Liver (tissue), 9 donors: ENCODE measurements around the gene ADRA2B. TPM values are rescaled to one million over a fixed set of nuclear protein-coding genes. Genes with fewer than 3 reads are reported as not detected.

Source experiments
- DNase-seq: peaks from one replicate; pipeline ENCODE4 v3.0.0-alpha.2; 2017; ENCODE audit warnings: low spot score
- H3K27ac ChIP-seq, 2 donors: one replicate each; pipeline ENCODE4 v1.7.0; 2013; ENCODE audit warnings: inconsistent platforms in 2 of 2, low read length in 2 of 2, control low read depth in 1 of 2, low read depth in 1 of 2, mild to moderate bottlenecking in 1 of 2
- H3K27me3 ChIP-seq, 4 donors: one replicate each; pipeline versions ENCODE4 v1.6.1 to v1.7.0; 2013; ENCODE audit warnings: low read length in 3 of 4, inconsistent platforms in 1 of 4, mild to moderate bottlenecking in 1 of 4, moderate library complexity in 1 of 4; ENCODE audit not compliant: control insufficient read depth in 4 of 4, insufficient read depth in 4 of 4
- H3K36me3 ChIP-seq, 4 donors: one replicate each; pipeline versions ENCODE4 v1.6.1 to v1.7.0; 2013; ENCODE audit warnings: low read length in 3 of 4, mild to moderate bottlenecking in 3 of 4, low read depth in 1 of 4, moderate library complexity in 1 of 4; ENCODE audit not compliant: control insufficient read depth in 4 of 4, insufficient read depth in 3 of 4
- H3K4me1 ChIP-seq, 4 donors: one replicate each; pipeline versions ENCODE4 v1.6.1 to v1.7.0; 2013; ENCODE audit warnings: low read length in 3 of 4, mild to moderate bottlenecking in 3 of 4, moderate library complexity in 1 of 4; ENCODE audit not compliant: control insufficient read depth in 4 of 4, insufficient read depth in 4 of 4
- H3K4me3 ChIP-seq, 3 donors: one replicate each; pipeline versions ENCODE4 v1.6.1 to v1.7.0; 2013; ENCODE audit warnings: low read length in 3 of 3, control low read depth in 1 of 3, low read depth in 1 of 3, mild to moderate bottlenecking in 1 of 3
- H3K9ac ChIP-seq, 2 donors: one replicate each; pipeline ENCODE4 v1.7.0; 2013; ENCODE audit warnings: low read length in 2 of 2, mild to moderate bottlenecking in 2 of 2, moderate library complexity in 2 of 2, control low read depth in 1 of 2, low read depth in 1 of 2
- H3K9me3 ChIP-seq, 4 donors: one replicate each; pipeline versions ENCODE4 v1.6.1 to v1.7.0; 2013; ENCODE audit warnings: low read length in 3 of 4; ENCODE audit not compliant: control insufficient read depth in 4 of 4
- EGR1 ChIP-seq, 2 donors: IDR thresholded peaks; 2 replicates each; pipeline ENCODE4 v1.6.1; 2016 to 2018; ENCODE audit warnings: antibody characterized with exemption in 2 of 2, low read depth in 2 of 2
- FOXA1 ChIP-seq: IDR thresholded peaks from 2 replicates; pipeline ENCODE4 v1.6.1; 2016; ENCODE audit warnings: antibody characterized with exemption
- FOXA2 ChIP-seq: IDR thresholded peaks from 2 replicates; pipeline ENCODE4 v1.6.1; 2016; ENCODE audit warnings: antibody characterized with exemption
- GABPA ChIP-seq, 2 donors: IDR thresholded peaks in 1 of 2; conservative IDR thresholded peaks in 1 of 2; 2 replicates each; pipeline ENCODE4 v1.6.1; 2016; ENCODE audit warnings: antibody characterized with exemption in 2 of 2, mild to moderate bottlenecking in 1 of 2, moderate library complexity in 1 of 2
- HNF4A ChIP-seq, 2 donors: conservative IDR thresholded peaks; 2 replicates each; pipeline ENCODE4 v1.6.1; 2016; ENCODE audit warnings: antibody characterized with exemption in 2 of 2, mild to moderate bottlenecking in 2 of 2
- HNF4G ChIP-seq: IDR thresholded peaks from 2 replicates; pipeline ENCODE4 v1.6.1; 2016; ENCODE audit warnings: antibody characterized with exemption
- JUND ChIP-seq, 2 donors: IDR thresholded peaks; 2 replicates each; pipeline ENCODE4 v1.6.1; 2016; ENCODE audit warnings: antibody characterized with exemption in 2 of 2
- NR2F2 ChIP-seq: IDR thresholded peaks from 2 replicates; pipeline ENCODE4 v1.6.1; 2016; ENCODE audit warnings: antibody characterized with exemption
- RAD21 ChIP-seq, 2 donors: IDR thresholded peaks; 2 replicates each; pipeline ENCODE4 v1.6.1; 2016; ENCODE audit warnings: antibody characterized with exemption in 2 of 2, mild to moderate bottlenecking in 2 of 2
- RXRA ChIP-seq, 2 donors: IDR thresholded peaks; 2 replicates each; pipeline ENCODE4 v1.6.1; 2017 to 2018; ENCODE audit warnings: antibody characterized with exemption in 2 of 2, mild to moderate bottlenecking in 1 of 2
- SP1 ChIP-seq: IDR thresholded peaks from 2 replicates; pipeline ENCODE4 v1.6.1; 2018; ENCODE audit warnings: antibody characterized with exemption, mild to moderate bottlenecking
- TAF1 ChIP-seq: conservative IDR thresholded peaks from 2 replicates; pipeline ENCODE4 v1.6.1; 2016; ENCODE audit warnings: antibody characterized with exemption, mild to moderate bottlenecking
- YY1 ChIP-seq: IDR thresholded peaks from 2 replicates; pipeline ENCODE4 v1.6.1; 2016; ENCODE audit warnings: antibody characterized with exemption, mild to moderate bottlenecking
- WGBS: extraction: QIAGEN DNeasy Blood & Tissue Kit; methylation state at CpG from one replicate; pipeline ENCODE4 v1.1.7; 2013; 5-methylcytosine and 5-hydroxymethylcytosine counted together
- polyA plus RNA-seq, 2 donors: library from polyadenylated mRNA; stranded (reverse) in 1 of 2; unstranded in 1 of 2; fragments of 200-250 nt in 1 of 2; fragments of >200 nt in 1 of 2; fragmentation: Nextera tagmentation in 1 of 2; extraction: Ambion mirVana in 1 of 2; gene quantifications; one replicate each; pipeline versions ENCODE4 v1.2.1 to v1.2.3, GENCODE V29; 2013 to 2015
- total RNA-seq, 2 donors: library from RNA; depleted of rRNA; stranded (reverse); fragments of >200 nt; gene quantifications; one replicate each; pipeline ENCODE4 v1.2.3, GENCODE V29; 2014
- TF ChIP-seq, protein P1 (sequence below): IDR thresholded peaks from 2 replicates; pipeline ENCODE4 v1.6.1; 2016; ENCODE audit warnings: antibody characterized with exemption
- TF ChIP-seq, protein P2 (sequence below): fragments of 150-350 bp; IDR thresholded peaks from 2 replicates; pipeline ENCODE4 v1.5.1; 2017; ENCODE audit warnings: improper control_type of control experiment, low read depth, low read length; ENCODE audit not compliant: missing input control
- TF ChIP-seq, protein P3 (sequence below): IDR thresholded peaks from 2 replicates; pipeline ENCODE4 v1.6.1; 2016; ENCODE audit warnings: antibody characterized with exemption
- TF ChIP-seq, protein P4 (sequence below): IDR thresholded peaks from 2 replicates; pipeline ENCODE4 v1.6.1; 2016; ENCODE audit warnings: antibody characterized with exemption, mild to moderate bottlenecking
- TF ChIP-seq, protein P5 (sequence below): IDR thresholded peaks from 2 replicates; pipeline ENCODE4 v1.6.1; 2016; ENCODE audit warnings: antibody characterized with exemption
- donor health status: healthy.
- donor health status: healthy.
- donor health status: healthy.
- donor health status: healthy.
- donor health status: healthy.

Gene ADRA2B
- total and polyA plus RNA-seq, 4 donors: 1.3 to 8.6 (median 3.0) TPM

DNA sequence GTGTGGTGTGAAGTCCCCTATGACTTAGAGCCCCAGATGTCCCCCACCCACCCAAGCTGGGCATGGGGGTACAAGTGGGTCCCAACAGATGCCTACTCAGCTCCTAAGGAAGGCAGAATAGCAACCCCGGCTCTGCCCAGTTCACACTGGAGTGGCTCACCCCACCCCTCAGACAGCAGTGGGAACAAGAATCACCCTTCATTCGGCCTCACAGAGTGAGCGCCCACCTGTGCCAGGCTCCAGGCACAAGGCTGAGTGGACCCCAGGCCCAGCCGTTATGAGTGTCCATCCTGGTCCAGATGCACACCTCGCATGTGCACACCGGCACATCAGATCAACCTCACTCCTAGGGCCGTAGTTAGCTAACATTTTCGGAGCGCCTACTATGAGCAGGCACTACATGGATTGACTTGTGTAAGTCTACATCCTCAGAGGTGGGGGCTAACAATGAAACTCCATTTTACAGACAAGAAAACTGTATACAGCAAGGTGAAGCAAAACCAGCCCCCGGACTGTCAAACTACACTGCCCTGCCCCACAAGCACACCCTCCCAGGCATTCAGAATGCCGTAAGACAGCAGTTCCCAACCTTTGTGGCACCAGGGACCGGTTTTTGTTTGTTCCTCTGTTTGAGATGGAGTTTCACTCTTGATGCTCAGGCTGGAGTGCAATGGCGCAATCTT, 24.7 kb upstream of the ADRA2B start:
- no peak for DNase-seq
- H3K4me3 ChIP-seq: no peak overlapping the region
- H3K4me1 ChIP-seq: peaks cover 0 to 8% (median 5%) of the 10 kb centered on the region in 4 donors
- H3K36me3 ChIP-seq: no peaks in the 10 kb centered on the region
- TF ChIP-seq, protein P1, sequence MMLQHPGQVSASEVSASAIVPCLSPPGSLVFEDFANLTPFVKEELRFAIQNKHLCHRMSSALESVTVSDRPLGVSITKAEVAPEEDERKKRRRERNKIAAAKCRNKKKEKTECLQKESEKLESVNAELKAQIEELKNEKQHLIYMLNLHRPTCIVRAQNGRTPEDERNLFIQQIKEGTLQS: no peak
- no peak for TF ChIP-seq RAD21 (IDR thresholded peaks at IDR 0.05)
- TF ChIP-seq, protein P2, sequence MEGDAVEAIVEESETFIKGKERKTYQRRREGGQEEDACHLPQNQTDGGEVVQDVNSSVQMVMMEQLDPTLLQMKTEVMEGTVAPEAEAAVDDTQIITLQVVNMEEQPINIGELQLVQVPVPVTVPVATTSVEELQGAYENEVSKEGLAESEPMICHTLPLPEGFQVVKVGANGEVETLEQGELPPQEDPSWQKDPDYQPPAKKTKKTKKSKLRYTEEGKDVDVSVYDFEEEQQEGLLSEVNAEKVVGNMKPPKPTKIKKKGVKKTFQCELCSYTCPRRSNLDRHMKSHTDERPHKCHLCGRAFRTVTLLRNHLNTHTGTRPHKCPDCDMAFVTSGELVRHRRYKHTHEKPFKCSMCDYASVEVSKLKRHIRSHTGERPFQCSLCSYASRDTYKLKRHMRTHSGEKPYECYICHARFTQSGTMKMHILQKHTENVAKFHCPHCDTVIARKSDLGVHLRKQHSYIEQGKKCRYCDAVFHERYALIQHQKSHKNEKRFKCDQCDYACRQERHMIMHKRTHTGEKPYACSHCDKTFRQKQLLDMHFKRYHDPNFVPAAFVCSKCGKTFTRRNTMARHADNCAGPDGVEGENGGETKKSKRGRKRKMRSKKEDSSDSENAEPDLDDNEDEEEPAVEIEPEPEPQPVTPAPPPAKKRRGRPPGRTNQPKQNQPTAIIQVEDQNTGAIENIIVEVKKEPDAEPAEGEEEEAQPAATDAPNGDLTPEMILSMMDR: no peak
- TF ChIP-seq FOXA2: no peak
- TF ChIP-seq YY1: no peak
- no peak for TF ChIP-seq SP1
- H3K9ac ChIP-seq: no peak overlapping the region
- no peaks in the 10 kb centered on the region for H3K9me3 ChIP-seq
- 87% methylated on average over 13 of the region's 13 CpGs for WGBS
- no peak overlapping the region for H3K27ac ChIP-seq
- H3K27me3 ChIP-seq: no peaks in the 10 kb centered on the region

DNA sequence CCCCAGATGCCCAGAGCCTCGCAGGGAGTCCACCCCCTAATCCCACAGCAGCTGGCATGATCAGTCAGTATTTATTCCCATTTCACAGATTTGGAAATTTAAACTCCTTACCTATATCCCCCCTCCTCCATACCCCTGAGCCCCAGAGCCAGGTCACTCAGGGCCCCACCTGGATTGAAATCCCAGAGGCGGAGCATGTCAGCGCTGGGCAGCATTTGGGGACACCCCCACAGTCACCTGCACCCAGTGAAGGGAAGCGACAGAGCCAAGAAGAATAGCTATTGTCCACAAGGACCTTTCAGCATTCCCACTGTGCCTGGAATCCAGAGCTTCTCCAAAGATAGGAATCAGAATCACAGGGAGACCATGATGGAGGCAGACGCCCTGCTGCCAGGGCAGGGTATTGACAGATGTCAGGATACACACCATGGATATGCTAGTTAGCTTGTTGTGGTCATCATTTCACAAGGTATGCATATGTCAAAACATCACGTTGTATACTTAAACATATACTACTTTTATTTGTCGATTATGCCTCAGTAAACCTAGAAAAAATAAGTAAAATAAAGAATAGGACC, 22.9 kb upstream of the ADRA2B start:
- TF ChIP-seq GABPA (IDR thresholded peaks at IDR 0.05 in 1 of 2, conservative IDR thresholded peaks at IDR 0.05 in 1 of 2) (no peak), YY1 (no peak), EGR1 (IDR thresholded peaks at IDR 0.05; ENCODE audit: low read depth in 2 of 2) (no peak), SP1 (no peak), HNF4G (no peak), FOXA2 (no peak), NR2F2 (no peak), RXRA (IDR thresholded peaks at IDR 0.05) (no peak), RAD21 (IDR thresholded peaks at IDR 0.05) (no peak), JUND (IDR thresholded peaks at IDR 0.05) (no peak), FOXA1 (no peak), HNF4A (conservative IDR thresholded peaks at IDR 0.05) (no peak), TAF1 (no peak)
- TF ChIP-seq, protein P3, sequence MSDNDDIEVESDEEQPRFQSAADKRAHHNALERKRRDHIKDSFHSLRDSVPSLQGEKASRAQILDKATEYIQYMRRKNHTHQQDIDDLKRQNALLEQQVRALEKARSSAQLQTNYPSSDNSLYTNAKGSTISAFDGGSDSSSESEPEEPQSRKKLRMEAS: no peak
- TF ChIP-seq, protein P4, sequence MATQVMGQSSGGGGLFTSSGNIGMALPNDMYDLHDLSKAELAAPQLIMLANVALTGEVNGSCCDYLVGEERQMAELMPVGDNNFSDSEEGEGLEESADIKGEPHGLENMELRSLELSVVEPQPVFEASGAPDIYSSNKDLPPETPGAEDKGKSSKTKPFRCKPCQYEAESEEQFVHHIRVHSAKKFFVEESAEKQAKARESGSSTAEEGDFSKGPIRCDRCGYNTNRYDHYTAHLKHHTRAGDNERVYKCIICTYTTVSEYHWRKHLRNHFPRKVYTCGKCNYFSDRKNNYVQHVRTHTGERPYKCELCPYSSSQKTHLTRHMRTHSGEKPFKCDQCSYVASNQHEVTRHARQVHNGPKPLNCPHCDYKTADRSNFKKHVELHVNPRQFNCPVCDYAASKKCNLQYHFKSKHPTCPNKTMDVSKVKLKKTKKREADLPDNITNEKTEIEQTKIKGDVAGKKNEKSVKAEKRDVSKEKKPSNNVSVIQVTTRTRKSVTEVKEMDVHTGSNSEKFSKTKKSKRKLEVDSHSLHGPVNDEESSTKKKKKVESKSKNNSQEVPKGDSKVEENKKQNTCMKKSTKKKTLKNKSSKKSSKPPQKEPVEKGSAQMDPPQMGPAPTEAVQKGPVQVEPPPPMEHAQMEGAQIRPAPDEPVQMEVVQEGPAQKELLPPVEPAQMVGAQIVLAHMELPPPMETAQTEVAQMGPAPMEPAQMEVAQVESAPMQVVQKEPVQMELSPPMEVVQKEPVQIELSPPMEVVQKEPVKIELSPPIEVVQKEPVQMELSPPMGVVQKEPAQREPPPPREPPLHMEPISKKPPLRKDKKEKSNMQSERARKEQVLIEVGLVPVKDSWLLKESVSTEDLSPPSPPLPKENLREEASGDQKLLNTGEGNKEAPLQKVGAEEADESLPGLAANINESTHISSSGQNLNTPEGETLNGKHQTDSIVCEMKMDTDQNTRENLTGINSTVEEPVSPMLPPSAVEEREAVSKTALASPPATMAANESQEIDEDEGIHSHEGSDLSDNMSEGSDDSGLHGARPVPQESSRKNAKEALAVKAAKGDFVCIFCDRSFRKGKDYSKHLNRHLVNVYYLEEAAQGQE: no peak
- TF ChIP-seq, protein P2: no peak
- TF ChIP-seq, protein P5, sequence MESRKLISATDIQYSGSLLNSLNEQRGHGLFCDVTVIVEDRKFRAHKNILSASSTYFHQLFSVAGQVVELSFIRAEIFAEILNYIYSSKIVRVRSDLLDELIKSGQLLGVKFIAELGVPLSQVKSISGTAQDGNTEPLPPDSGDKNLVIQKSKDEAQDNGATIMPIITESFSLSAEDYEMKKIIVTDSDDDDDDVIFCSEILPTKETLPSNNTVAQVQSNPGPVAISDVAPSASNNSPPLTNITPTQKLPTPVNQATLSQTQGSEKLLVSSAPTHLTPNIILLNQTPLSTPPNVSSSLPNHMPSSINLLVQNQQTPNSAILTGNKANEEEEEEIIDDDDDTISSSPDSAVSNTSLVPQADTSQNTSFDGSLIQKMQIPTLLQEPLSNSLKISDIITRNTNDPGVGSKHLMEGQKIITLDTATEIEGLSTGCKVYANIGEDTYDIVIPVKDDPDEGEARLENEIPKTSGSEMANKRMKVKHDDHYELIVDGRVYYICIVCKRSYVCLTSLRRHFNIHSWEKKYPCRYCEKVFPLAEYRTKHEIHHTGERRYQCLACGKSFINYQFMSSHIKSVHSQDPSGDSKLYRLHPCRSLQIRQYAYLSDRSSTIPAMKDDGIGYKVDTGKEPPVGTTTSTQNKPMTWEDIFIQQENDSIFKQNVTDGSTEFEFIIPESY: no peak
- TF ChIP-seq, protein P1: no peak

More for the DNA sequence above, 22.9 kb upstream of the ADRA2B start:
- Histone ChIP-seq H3K4me3 (no peak overlapping the region), H3K27me3 (no peaks in the 10 kb centered on the region), H3K9ac (no peak overlapping the region), H3K4me1 (no peaks in the 10 kb centered on the region), H3K9me3 (no peaks in the 10 kb centered on the region), H3K36me3 (no peaks in the 10 kb centered on the region), H3K27ac (no peak overlapping the region)
- WGBS: 85% methylated on average over 7 of the region's 7 CpGs
- no peak for DNase-seq
